GM12878 (cell line): ENCODE measurements around the gene CFAP45. TPM values are rescaled to one million over a fixed set of nuclear protein-coding genes. Genes with fewer than 3 reads are reported as not detected.

Experiments
- ATAC-seq: fragments of 200-7000 bp; cut with Tn5 transposase; 3 replicates; pipeline ENCODE4 v1.9.1; 2020; ENCODE audit warnings: mild to moderate bottlenecking, moderate library complexity
- BruUV-seq: library from RNA; stranded (reverse); fragments of 400-500 nt; replicated peaks from 2 replicates; lab custom pipeline; 2021; lab: Mats Ljungman, UMichigan
- CTCF ChIA-PET: fragments of 300-600 bp; sonication (Branson Sonifier 250); formaldehyde crosslinking; extraction: SDS; loops from one replicate; lab custom pipeline; 2021; ENCODE audit warnings: inconsistent platforms; lab: Yijun Ruan, JAX
- POLR2A ChIA-PET: fragments of 350-600 bp; formaldehyde crosslinking; extraction: SDS; loops from one replicate; lab custom pipeline; 2021; ENCODE audit warnings: inconsistent platforms; lab: Charles Lee
- RAD21 ChIA-PET: fragments of 300-600 bp; sonication (Branson Sonifier 250); formaldehyde crosslinking; loops from one replicate; lab custom pipeline; 2023; ENCODE audit warnings: antibody characterized with exemption; ENCODE audit not compliant: unreplicated experiment; lab: Charles Lee
- SMC1A ChIA-PET: fragments of 300-600 bp; sonication (Branson Sonifier 250); formaldehyde crosslinking; loops from one replicate; lab custom pipeline; 2023; ENCODE audit not compliant: unreplicated experiment, uncharacterized antibody; lab: Charles Lee
- DNase-seq: peaks from one replicate; pipeline ENCODE4 v3.0.0-alpha.2; 2011; ENCODE audit warnings: low read depth, low spot score
- FAIRE-seq: peaks from 3 replicates; lab custom pipeline; 2011; peaks lifted over from hg19 to GRCh38; lab: Jason Lieb, UNC
- H2AFZ ChIP-seq: 2 replicates; pipeline ENCODE4 v1.6.0; 2011; ENCODE audit warnings: low read depth, low read length, control low read depth; ENCODE audit not compliant: control insufficient read depth
- H3K27ac ChIP-seq: 2 replicates; pipeline ENCODE4 v1.5.1; 2011; ENCODE audit warnings: control low read depth; ENCODE audit not compliant: control insufficient read depth, insufficient read depth
- H3K27me3 ChIP-seq, 2 experiments: replicated peaks in 1 of 2; 2 replicates each; pipeline versions ENCODE4 v1.6.0 to v1.6.1; 2011; ENCODE audit warnings: low read length in 1 of 2; ENCODE audit not compliant: control insufficient read depth in 2 of 2, insufficient read depth in 2 of 2
- H3K36me3 ChIP-seq, 2 experiments: 2 replicates each; pipeline ENCODE4 v1.5.1; 2011; ENCODE audit warnings: low read length in 1 of 2; ENCODE audit not compliant: control insufficient read depth in 2 of 2, insufficient read depth in 2 of 2
- H3K4me1 ChIP-seq: 2 replicates; pipeline ENCODE4 v1.6.1; 2011; ENCODE audit warnings: mild to moderate bottlenecking, low read length, moderate library complexity, mixed read lengths; ENCODE audit not compliant: control insufficient read depth, insufficient read depth
- H3K4me2 ChIP-seq: 2 replicates; pipeline ENCODE4 v1.6.0; 2011; ENCODE audit warnings: control low read depth; ENCODE audit not compliant: control insufficient read depth, insufficient read depth
- H3K4me3 ChIP-seq: fragments of 200-600 bp; sonication (generic); 2 replicates; pipeline ENCODE4 v1.5.1; 2016
- H3K79me2 ChIP-seq: 2 replicates; pipeline ENCODE4 v1.6.0; 2011; ENCODE audit warnings: low read length; ENCODE audit not compliant: control insufficient read depth, insufficient read depth
- H3K9ac ChIP-seq: 2 replicates; pipeline ENCODE4 v1.8.0; 2011; ENCODE audit warnings: low read length, control low read depth, mixed read lengths; ENCODE audit not compliant: control insufficient read depth, insufficient read depth
- H3K9me3 ChIP-seq: replicated peaks from 3 replicates; pipeline ENCODE4 v1.5.1; 2011; ENCODE audit warnings: mild to moderate bottlenecking, low read length; ENCODE audit not compliant: control insufficient read depth, insufficient read depth
- H4K20me1 ChIP-seq: 2 replicates; pipeline ENCODE4 v1.6.0; 2011; ENCODE audit not compliant: control insufficient read depth, insufficient read depth
- ATF7 ChIP-seq: fragments of 450-650 bp; IDR thresholded peaks from 2 replicates; pipeline ENCODE4 v1.6.1; 2016; ENCODE audit warnings: low read depth, mild to moderate bottlenecking
- BCL11A ChIP-seq: IDR thresholded peaks from 2 replicates; pipeline ENCODE4 v1.6.1; 2011; ENCODE audit warnings: low read depth, low read length
- BHLHE40 ChIP-seq, 2 experiments: fragments of 450-650 bp in 1 of 2; IDR thresholded peaks; 2 replicates each; pipeline ENCODE4 v1.6.1; 2011 to 2017; ENCODE audit warnings: low read depth in 2 of 2, borderline replicate concordance in 1 of 2, improper control_type of control experiment in 1 of 2, low read length in 1 of 2, mild to moderate bottlenecking in 1 of 2
- CREM ChIP-seq: IDR thresholded peaks from 2 replicates; pipeline ENCODE4 v1.6.1; 2014; ENCODE audit warnings: antibody characterized with exemption, low read depth
- EED ChIP-seq: sonication (generic); IDR thresholded peaks from 2 replicates; pipeline ENCODE4 v1.6.1; 2016; ENCODE audit warnings: antibody characterized with exemption, low read depth
- IKZF2 ChIP-seq, 2 experiments: fragments of 450-650 bp; IDR thresholded peaks; 2 replicates each; pipeline ENCODE4 v1.6.1; 2017; ENCODE audit warnings: mild to moderate bottlenecking in 2 of 2, moderate library complexity in 2 of 2
- MAX ChIP-seq: IDR thresholded peaks from 2 replicates; pipeline ENCODE4 v1.6.1; 2012; ENCODE audit warnings: low read depth, low read length, improper control_type of control experiment
- NFIC ChIP-seq: IDR thresholded peaks from 2 replicates; pipeline ENCODE4 v1.6.1; 2012; ENCODE audit warnings: low read depth, mild to moderate bottlenecking, inconsistent platforms, low read length, moderate library complexity
- NR2F1 ChIP-seq: fragments of 450-650 bp; conservative IDR thresholded peaks from 2 replicates; pipeline ENCODE4 v1.6.1; 2017; ENCODE audit warnings: mild to moderate bottlenecking
- NRF1 ChIP-seq: conservative IDR thresholded peaks from 2 replicates; pipeline ENCODE4 v1.6.1; 2011; ENCODE audit warnings: mild to moderate bottlenecking, low read depth, low read length, improper control_type of control experiment
- PML ChIP-seq: IDR thresholded peaks from 2 replicates; pipeline ENCODE4 v1.6.1; 2012; ENCODE audit warnings: low read length, inconsistent platforms
- POLR2A ChIP-seq: IDR thresholded peaks from 2 replicates; pipeline ENCODE4 v1.6.1; 2011; ENCODE audit warnings: low read depth, mild to moderate bottlenecking, low read length
- PRDM15 ChIP-seq: fragments of 450-650 bp; formaldehyde crosslinking; IDR thresholded peaks from 2 replicates; pipeline ENCODE4 v1.4.0; 2020; ENCODE audit warnings: mild to moderate bottlenecking, moderate library complexity
- RAD51 ChIP-seq: fragments of 450-650 bp; IDR thresholded peaks from 2 replicates; pipeline ENCODE4 v1.6.1; 2016; ENCODE audit warnings: moderate library complexity, mild to moderate bottlenecking, inconsistent platforms
- RB1 ChIP-seq: fragments of 450-650 bp; formaldehyde crosslinking; IDR thresholded peaks from 2 replicates; pipeline ENCODE4 v1.6.1; 2017; ENCODE audit warnings: mild to moderate bottlenecking, borderline replicate concordance
- SREBF1 ChIP-seq: IDR thresholded peaks from 2 replicates; pipeline ENCODE4 v1.6.1; 2012; ENCODE audit warnings: mild to moderate bottlenecking, low read length
- SUZ12 ChIP-seq: fragments of 200-600 bp; sonication (generic); IDR thresholded peaks from one replicate; pipeline ENCODE4 v1.6.1; 2018; ENCODE audit warnings: antibody characterized with exemption, mild to moderate bottlenecking; ENCODE audit not compliant: unreplicated experiment
- ZSCAN29 ChIP-seq: fragments of 450-650 bp; IDR thresholded peaks from 2 replicates; pipeline ENCODE4 v1.6.1; 2017; ENCODE audit warnings: mild to moderate bottlenecking, moderate library complexity
- WGBS: methylation state at CpG from one replicate; pipeline ENCODE4 v1.1.6; 2016; ENCODE audit warnings: low lambda C conversion rate; ENCODE audit not compliant: insufficient replicate concordance, insufficient coverage; ENCODE audit errors: missing lambda C conversion rate; 5-methylcytosine and 5-hydroxymethylcytosine counted together
- in situ Hi-C: fragments of 300-500 bp; cut with MboI; formaldehyde crosslinking; loops from 9 replicates; pipeline ENCODE4 v1.14.3; 2018; ENCODE audit warnings: mixed read lengths
- intact Hi-C: fragments of 100-400 bp; cut with micrococcal nuclease; formaldehyde crosslinking; loops from one replicate; pipeline ENCODE4 v1.14.2; 2022; ENCODE audit not compliant: unreplicated experiment
- polyA plus RNA-seq, 11 experiments: library from polyadenylated mRNA; depleted of rRNA in 4 of 11; unstranded in 6 of 11; stranded (reverse) in 5 of 11; fragments of >200 nt; fragmentation: Nextera tagmentation in 4 of 11; fragmentation: Illumina TruSeq in 1 of 11; extraction: Ambion mirVana in 4 of 11; extraction: Trizol in 1 of 11; gene quantifications; 1 replicate in 1 of 11; 2 replicates in 10 of 11; pipeline versions ENCODE4 v1.2.1 to v1.2.3, GENCODE V29; 2011 to 2016; ENCODE audit warnings: inconsistent platforms in 2 of 11, missing spikeins in 2 of 11, low read depth in 1 of 11
- total RNA-seq, 4 experiments: library from RNA; depleted of rRNA in 3 of 4; stranded (reverse); fragments of >200 nt in 3 of 4; fragmentation: Illumina TruSeq in 1 of 4; extraction: Trizol in 1 of 4; gene quantifications; 2 replicates each; pipeline versions ENCODE4 v1.2.1 to v1.2.3, GENCODE V29; 2013 to 2021

Gene CFAP45
- total and polyA plus RNA-seq, 10 of the 15 experiments (the other 5 are each of a cell fraction or from before 2014, with no cell fraction given) = 0.43 to 0.91 (median 0.67) TPM

GRCh38 chr1:159946242-159947187 lies 46.5 kb upstream of the CFAP45 start (continued):
- TF ChIP-seq SUZ12 (no peak), SREBF1 (no peak), RAD51 (no peak), POLR2A (no peak)

- FAIRE-seq = no peak
- in situ Hi-C loops (no loop called here), intact Hi-C loops (no loop called here)
- H3K4me1 ChIP-seq = no peaks in the 10 kb centered on the region; the same call in 1 of the 2 replicates
- BruUV-seq = no TSS peak
- H3K36me3 ChIP-seq = no peaks in the 10 kb centered on the region
- H2AFZ ChIP-seq = no peak within 1 kb of the TSS
- ChIA-PET CTCF (interaction anchor here (0.9 to 2.8 kb wide), 4 partner anchors 10 to 147 kb away, joined by 3 to 12 read pairs (median 3); no protein-coding TSS in a partner anchor), SMC1A (no interaction called here), POLR2A (no interaction called here), RAD21 (interaction anchor here (1.4 kb wide), 1 partner anchor 23 kb away, joined by 3 read pairs; no protein-coding TSS in a partner anchor)
- peak; percentile 78 for ATAC-seq
- no peak within 1 kb of the TSS for H3K9ac ChIP-seq
- WGBS = 20% methylated on average over 56 of the region's 58 CpGs
- H3K4me3 ChIP-seq = no peak within 1 kb of the TSS
- DNase-seq = no peak
- H3K9me3 ChIP-seq = no peaks in the 10 kb centered on the region
- H3K27ac ChIP-seq = no peak within 1 kb of the TSS
- no peaks in the 10 kb centered on the region for H4K20me1 ChIP-seq
- H3K27me3 ChIP-seq = peaks cover 6 to 26% of the 10 kb centered on the region in 2 experiments
- H3K4me2 ChIP-seq = peak within 1 kb of the TSS; percentile 38; the same call in 1 of the 2 replicates
- no peaks in the 10 kb centered on the region for H3K79me2 ChIP-seq
- peak in 1 of 2 experiments; percentile 25; a peak in 1 of 4 replicates for TF ChIP-seq BHLHE40 (IDR thresholded peaks at IDR 0.05; ENCODE audit: borderline replicate concordance in 1 of 2, low read depth in 2 of 2, low read length in 1 of 2)
- TF ChIP-seq RB1 = no peak
- no peak for TF ChIP-seq PML
- TF ChIP-seq CREM = no peak
- no peak for TF ChIP-seq RAD51
- no peak for TF ChIP-seq BCL11A
- no peak for TF ChIP-seq NR2F1
- TF ChIP-seq EED = no peak
- no peak for TF ChIP-seq MAX
- no peak for TF ChIP-seq IKZF2 (IDR thresholded peaks at IDR 0.05)
- TF ChIP-seq NRF1 = no peak
- no peak for TF ChIP-seq NFIC
- TF ChIP-seq ZSCAN29 = no peak
- no peak for TF ChIP-seq ATF7
- no peak for TF ChIP-seq PRDM15 (CRISPR knock-in tag)
These were observed 45.7 kb upstream of the CFAP45 start, which contains the start of gene IGSF9 for GRCh38 chr1:159945483-159946241. TSS of gene IGSF9 (minus strand) at chr1:159945613. CDS start at chr1:159943454, 2,159 bp downstream.
